Mesothelial cell of epicardium (in vitro differentiated cells): ENCODE data around the gene PLXND1. TPM values are rescaled to one million over a fixed set of nuclear protein-coding genes. Genes with fewer than 3 reads are reported as not detected.
"Not testable (repeated sequence)": the region's sequence is repeated elsewhere in the genome, so short reads cannot be mapped to it uniquely, and the experiment has no call there.

Experiments used
- DNase-seq, 2 experiments: peaks; one replicate each; pipeline ENCODE4 v3.0.0; 2021; ENCODE audit warnings: low spot score in 2 of 2; ENCODE audit not compliant: unreplicated experiment in 2 of 2
- H3K27ac Mint-ChIP-seq: 2 replicates; pipeline ENCODE4 v1.8.0; 2021; ENCODE audit warnings: mixed read lengths
- H3K27me3 Mint-ChIP-seq: 2 replicates; pipeline ENCODE4 v1.8.0; 2021; ENCODE audit warnings: low read depth, mixed read lengths
- H3K36me3 Mint-ChIP-seq: 2 replicates; pipeline ENCODE4 v1.8.0; 2021; ENCODE audit warnings: mixed read lengths
- H3K4me1 Mint-ChIP-seq: 2 replicates; pipeline ENCODE4 v1.8.0; 2021; ENCODE audit warnings: mixed read lengths
- H3K4me3 Mint-ChIP-seq: 2 replicates; pipeline ENCODE4 v1.8.0; 2021; ENCODE audit warnings: mild to moderate bottlenecking, moderate library complexity, mixed read lengths
- H3K9me3 Mint-ChIP-seq: 2 replicates; pipeline ENCODE4 v1.8.0; 2021; ENCODE audit warnings: mixed read lengths
- CTCF ChIP-seq: fragments of 200-600 bp; sonication (generic); IDR thresholded peaks from one replicate; pipeline ENCODE4 v1.5.0; 2021; ENCODE audit warnings: antibody characterized with exemption; ENCODE audit not compliant: unreplicated experiment
- total RNA-seq: library from RNA; stranded (reverse); gene quantifications from 3 replicates; pipeline ENCODE4 v1.2.1, GENCODE V29; 2021

PLXND1 gene
- total RNA-seq, 1 donor from 2014 or later: 60.6 TPM

- Mint-ChIP-seq H3K9me3 (no peaks in the 10 kb centered on the region), H3K36me3 (no peaks in the 10 kb centered on the region), H3K4me1 (peaks cover 3% of the 10 kb centered on the region), H3K27me3 (no peaks in the 10 kb centered on the region), H3K4me3 (no peak overlapping the region), H3K27ac (no peak overlapping the region)
- no peak for TF ChIP-seq CTCF
- DNase-seq: no peak
Measured at GRCh38 chr3:129549805-129550204, 56.7 kb downstream of the PLXND1 start.

GRCh38 chr3:129549006-129549800 is 57.3 kb downstream of the PLXND1 start:
- Mint-ChIP-seq H3K27me3 (no peaks in the 10 kb centered on the region), H3K4me3 (no peak overlapping the region), H3K4me1 (peaks cover 3% of the 10 kb centered on the region), H3K9me3 (no peaks in the 10 kb centered on the region), H3K27ac (no peak overlapping the region), H3K36me3 (no peaks in the 10 kb centered on the region)
- TF ChIP-seq CTCF: no peak
- no peak for DNase-seq

- no peak for DNase-seq
- Mint-ChIP-seq H3K9me3 (no peaks in the 10 kb centered on the region), H3K27ac (no peak overlapping the region), H3K4me1 (peaks cover 3% of the 10 kb centered on the region), H3K27me3 (no peaks in the 10 kb centered on the region), H3K36me3 (no peaks in the 10 kb centered on the region), H3K4me3 (no peak overlapping the region)
- TF ChIP-seq CTCF: no peak
Measured at GRCh38 chr3:129548104-129548965, 58.1 kb downstream of the PLXND1 start.

GRCh38 chr3:129547241-129547640 is 59.2 kb downstream of the PLXND1 start:
- Mint-ChIP-seq H3K4me3 (no peak overlapping the region), H3K4me1 (peaks cover 3% of the 10 kb centered on the region), H3K27ac (no peak overlapping the region), H3K9me3 (no peaks in the 10 kb centered on the region), H3K36me3 (no peaks in the 10 kb centered on the region), H3K27me3 (no peaks in the 10 kb centered on the region)
- no peak for DNase-seq
- TF ChIP-seq CTCF: no peak

- H3K4me1 Mint-ChIP-seq, H3K4me3 Mint-ChIP-seq, H3K36me3 Mint-ChIP-seq, H3K27ac Mint-ChIP-seq, DNase-seq, H3K9me3 Mint-ChIP-seq, H3K27me3 Mint-ChIP-seq: not testable (repeated sequence)
Measured at GRCh38 chr3:129545951-129546350, 60.5 kb downstream of the PLXND1 start.

GRCh38 chr3:129543999-129544398 is 62.5 kb downstream of the PLXND1 start:
- no peaks in the 10 kb centered on the region for H3K36me3 Mint-ChIP-seq
- no peaks in the 10 kb centered on the region for H3K27me3 Mint-ChIP-seq
- H3K9me3 Mint-ChIP-seq: no peaks in the 10 kb centered on the region
- H3K4me3 Mint-ChIP-seq: no peak overlapping the region
- no peak overlapping the region for H3K27ac Mint-ChIP-seq
- no peaks in the 10 kb centered on the region for H3K4me1 Mint-ChIP-seq
- no peak for DNase-seq
- TF ChIP-seq CTCF: no peak
